ENCODE measurements around the gene SNRNP200.
A peak's percentile ranks its signal among the peaks of the same experiment; 100 is the strongest.
"Not testable (repeated sequence)": the region's sequence is repeated elsewhere in the genome, so short reads cannot be mapped to it uniquely, and the experiment has no call there.

The SNRNP200 gene

GRCh38 chr2:96274355-96275056 lies 30.8 kb downstream of the SNRNP200 start:
- DNase-seq (ENCODE audit: low spot score) = no peak

- DNase-seq (ENCODE audit: low spot score) = no peak
Observed at GRCh38 chr2:96273763-96274162, 31.6 kb downstream of the SNRNP200 start.

- DNase-seq (ENCODE audit: low spot score) = no peak
Observed at GRCh38 chr2:96271995-96272394, 33.4 kb downstream of the SNRNP200 start.

- peak; percentile 72 for DNase-seq (ENCODE audit: low spot score)
Observed at GRCh38 chr2:96267159-96267971, 38.0 kb downstream of the SNRNP200 start.

GRCh38 chr2:96265840-96266679 lies 39.3 kb downstream of the SNRNP200 start, which contains the start of the genes CIAO1 and TMEM127:
CIAO1 (plus strand) TSS chr2:96266225; CDS start chr2:96266351, 126 bp downstream.
TMEM127 (minus strand) TSS chr2:96265997; CDS start chr2:96265381, 616 bp downstream.
- DNase-seq (ENCODE audit: low spot score) = peak; percentile 95

GRCh38 chr2:96265349-96265839 lies 40.0 kb downstream of the SNRNP200 start:
- peak; percentile 78 for DNase-seq (ENCODE audit: low spot score)

- peak; percentile 71 for DNase-seq (ENCODE audit: low spot score)
Observed at GRCh38 chr2:96264656-96265348, 40.5 kb downstream of the SNRNP200 start.

- DNase-seq (ENCODE audit: low spot score) = no peak
Observed at GRCh38 chr2:96264086-96264485, 41.3 kb downstream of the SNRNP200 start.

- DNase-seq (ENCODE audit: low spot score) = no peak
Observed at GRCh38 chr2:96262306-96262705, 43.0 kb downstream of the SNRNP200 start.

GRCh38 chr2:96261328-96262003 lies 43.9 kb downstream of the SNRNP200 start:
- DNase-seq (ENCODE audit: low spot score) = no peak

GRCh38 chr2:96260387-96261260 lies 44.7 kb downstream of the SNRNP200 start:
- DNase-seq (ENCODE audit: low spot score) = peak; percentile 71

GRCh38 chr2:96259497-96259921 lies 45.8 kb downstream of the SNRNP200 start:
- DNase-seq (ENCODE audit: low spot score) = no peak

GRCh38 chr2:96258166-96259022 lies 47.0 kb downstream of the SNRNP200 start:
- DNase-seq (ENCODE audit: low spot score) = no peak

GRCh38 chr2:96257744-96258143 lies 47.6 kb downstream of the SNRNP200 start:
- DNase-seq (ENCODE audit: low spot score) = not testable (repeated sequence)

GRCh38 chr2:96256611-96257113 lies 48.7 kb downstream of the SNRNP200 start:
- DNase-seq (ENCODE audit: low spot score) = no peak

- no peak for DNase-seq (ENCODE audit: low spot score)
Observed at GRCh38 chr2:96254571-96254970, 50.8 kb downstream of the SNRNP200 start.

- no peak for DNase-seq (ENCODE audit: low spot score)
Observed at GRCh38 chr2:96253006-96253405, 52.3 kb downstream of the SNRNP200 start.

GRCh38 chr2:96252526-96252925 lies 52.8 kb downstream of the SNRNP200 start:
- no peak for DNase-seq (ENCODE audit: low spot score)
